Upper lobe of left lung (tissue), 6 donors: ENCODE results near the gene IGF2BP3. TPM values are rescaled to one million over a fixed set of nuclear protein-coding genes. Genes with fewer than 3 reads are reported as not detected.

ENCODE experiments used
- ATAC-seq, 2 donors: fragments of 200-7000 bp; cut with Tn5 transposase; one replicate each; pipeline ENCODE4 v1.9.1; 2022; ENCODE audit warnings: mild to moderate bottlenecking in 2 of 2, moderate library complexity in 2 of 2; ENCODE audit not compliant: low FRiP score in 2 of 2
- DNase-seq, 2 donors: peaks; one replicate each; pipeline ENCODE4 v3.0.0-alpha.2; 2019 to 2020
- H3K27ac ChIP-seq, 4 donors: fragments of 200-600 bp; sonication (generic); one replicate each; pipeline ENCODE4 v1.5.1; 2016 to 2019
- H3K27me3 ChIP-seq, 4 donors: fragments of 200-600 bp; sonication (generic); one replicate each; pipeline ENCODE4 v1.5.1; 2017 to 2019
- H3K36me3 ChIP-seq, 4 donors: fragments of 200-600 bp; sonication (generic); one replicate each; pipeline ENCODE4 v1.5.1; 2016 to 2019
- H3K4me1 ChIP-seq, 4 donors: fragments of 200-600 bp; sonication (generic); one replicate each; pipeline ENCODE4 v1.5.1; 2018 to 2019
- H3K4me3 ChIP-seq, 4 donors: fragments of 200-600 bp; sonication (generic); one replicate each; pipeline ENCODE4 v1.5.1; 2017 to 2019; ENCODE audit warnings: mild to moderate bottlenecking in 2 of 4, moderate library complexity in 1 of 4
- H3K9me3 ChIP-seq, 4 donors: fragments of 200-600 bp; sonication (generic); one replicate each; pipeline ENCODE4 v1.5.1; 2018 to 2019
- EP300 ChIP-seq, 4 donors: sonication (generic); formaldehyde crosslinking; IDR thresholded peaks; one replicate each; pipeline ENCODE4 v1.5.1; 2017; ENCODE audit warnings: antibody characterized with exemption in 4 of 4, control low read depth in 2 of 4
- POLR2A ChIP-seq, 4 donors: fragments of 450-650 bp; IDR thresholded peaks; one replicate each; pipeline ENCODE4 v1.5.1; 2016 to 2017; ENCODE audit warnings: antibody characterized with exemption in 4 of 4, mild to moderate bottlenecking in 2 of 4
- POLR2AphosphoS5 ChIP-seq, 2 donors: sonication (generic); formaldehyde crosslinking; IDR thresholded peaks; one replicate each; pipeline ENCODE4 v1.5.1; 2017; ENCODE audit warnings: antibody characterized with exemption in 2 of 2
- WGBS, 2 donors: methylation state at CpG; one replicate each; pipeline ENCODE4 v1.1.5; 2017 to 2018; 5-methylcytosine and 5-hydroxymethylcytosine counted together
- total RNA-seq, 6 donors: library from RNA; depleted of rRNA in 4 of 6; stranded (reverse); fragments of >200 nt in 4 of 6; gene quantifications; one replicate each; pipeline versions ENCODE4 v1.1.0 to v1.2.1, GENCODE V29; 2016 to 2021
- TF ChIP-seq, protein P1 (sequence below), 6 experiments: fragments of 450-650 bp in 4 of 6; fragments of 200-600 bp in 2 of 6; sonication (generic) in 2 of 6; IDR thresholded peaks; one replicate each; pipeline ENCODE4 v1.5.1; 2016 to 2019; ENCODE audit warnings: antibody characterized with exemption in 6 of 6
- donor health status: DM: no; HTN: no; CAD: no; lungs with moderate emphysema.
- donor health status: DM: no; HTN: yes; CAD: no; lungs with severe emphysema.

Gene IGF2BP3
- total RNA-seq, 6 donors from 2014 or later, result 0.91 to 1.5 (median 1.1) TPM; not detected in 2

DNA sequence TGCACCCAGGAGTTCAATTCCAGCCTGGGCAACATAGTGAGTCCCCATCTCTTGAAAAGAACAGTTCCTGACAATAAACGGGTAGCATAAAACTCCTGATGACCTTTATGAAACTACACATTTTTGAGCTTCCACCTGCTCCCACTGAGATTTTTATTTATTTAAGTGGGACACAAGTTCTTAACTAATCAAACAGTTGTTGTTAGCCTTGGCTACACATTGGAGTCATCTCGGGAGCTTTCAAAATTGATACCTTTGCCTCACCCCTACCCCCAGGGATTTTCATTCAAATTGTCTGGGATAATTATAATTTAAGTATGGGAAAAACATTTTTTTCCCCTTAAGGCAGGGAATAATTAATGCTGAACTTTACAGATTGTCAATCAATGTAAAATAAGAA, 131.9 kb downstream of the IGF2BP3 start:
- DNase-seq (no peak), ATAC-seq (no peak)
- no peak overlapping the region for H3K27ac ChIP-seq
- H3K4me1 ChIP-seq, result peaks cover 24 to 29% (median 24%) of the 10 kb centered on the region in 4 donors
- WGBS, 2 donors, result 75 to 86% methylated on average over 2 of the region's 2 CpGs
- no peak overlapping the region for H3K4me3 ChIP-seq
- TF ChIP-seq EP300 (IDR thresholded peaks at IDR 0.05), result no peak
- TF ChIP-seq POLR2AphosphoS5 (IDR thresholded peaks at IDR 0.05), result no peak
- TF ChIP-seq POLR2A (IDR thresholded peaks at IDR 0.05), result no peak
- TF ChIP-seq, protein P1, sequence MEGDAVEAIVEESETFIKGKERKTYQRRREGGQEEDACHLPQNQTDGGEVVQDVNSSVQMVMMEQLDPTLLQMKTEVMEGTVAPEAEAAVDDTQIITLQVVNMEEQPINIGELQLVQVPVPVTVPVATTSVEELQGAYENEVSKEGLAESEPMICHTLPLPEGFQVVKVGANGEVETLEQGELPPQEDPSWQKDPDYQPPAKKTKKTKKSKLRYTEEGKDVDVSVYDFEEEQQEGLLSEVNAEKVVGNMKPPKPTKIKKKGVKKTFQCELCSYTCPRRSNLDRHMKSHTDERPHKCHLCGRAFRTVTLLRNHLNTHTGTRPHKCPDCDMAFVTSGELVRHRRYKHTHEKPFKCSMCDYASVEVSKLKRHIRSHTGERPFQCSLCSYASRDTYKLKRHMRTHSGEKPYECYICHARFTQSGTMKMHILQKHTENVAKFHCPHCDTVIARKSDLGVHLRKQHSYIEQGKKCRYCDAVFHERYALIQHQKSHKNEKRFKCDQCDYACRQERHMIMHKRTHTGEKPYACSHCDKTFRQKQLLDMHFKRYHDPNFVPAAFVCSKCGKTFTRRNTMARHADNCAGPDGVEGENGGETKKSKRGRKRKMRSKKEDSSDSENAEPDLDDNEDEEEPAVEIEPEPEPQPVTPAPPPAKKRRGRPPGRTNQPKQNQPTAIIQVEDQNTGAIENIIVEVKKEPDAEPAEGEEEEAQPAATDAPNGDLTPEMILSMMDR (IDR thresholded peaks at IDR 0.05), result no peak
- H3K27me3 ChIP-seq, result no peaks in the 10 kb centered on the region
- H3K36me3 ChIP-seq, result no peaks in the 10 kb centered on the region
- H3K9me3 ChIP-seq, result no peaks in the 10 kb centered on the region

DNA sequence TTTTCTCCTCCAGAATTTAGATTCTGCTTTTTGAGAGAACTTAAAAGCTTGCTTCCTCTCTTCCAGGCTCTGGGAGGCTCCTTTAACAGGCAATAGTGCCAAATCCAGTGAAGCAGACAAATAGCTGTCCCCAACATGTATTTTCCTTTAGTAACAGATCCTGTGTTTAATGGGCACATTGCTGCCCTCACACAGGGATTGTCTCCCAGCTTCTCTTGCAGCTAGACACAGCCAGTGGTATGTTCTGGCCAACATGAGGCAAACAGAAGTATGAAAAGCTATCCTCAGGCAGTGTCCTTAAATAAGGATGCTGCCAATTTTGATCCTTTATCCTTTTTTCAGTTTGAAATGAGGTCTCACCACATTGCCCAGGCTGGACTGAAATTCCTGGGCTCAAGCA, 132.9 kb downstream of the IGF2BP3 start:
- Histone ChIP-seq H3K27ac (no peak overlapping the region), H3K9me3 (no peaks in the 10 kb centered on the region), H3K4me1 (peaks cover 34 to 39% (median 35%) of the 10 kb centered on the region in 4 donors), H3K36me3 (no peaks in the 10 kb centered on the region), H3K4me3 (no peak overlapping the region), H3K27me3 (no peaks in the 10 kb centered on the region)
- no peak for DNase-seq
- no peak for TF ChIP-seq EP300 (IDR thresholded peaks at IDR 0.05)
- no peak for ATAC-seq

DNA sequence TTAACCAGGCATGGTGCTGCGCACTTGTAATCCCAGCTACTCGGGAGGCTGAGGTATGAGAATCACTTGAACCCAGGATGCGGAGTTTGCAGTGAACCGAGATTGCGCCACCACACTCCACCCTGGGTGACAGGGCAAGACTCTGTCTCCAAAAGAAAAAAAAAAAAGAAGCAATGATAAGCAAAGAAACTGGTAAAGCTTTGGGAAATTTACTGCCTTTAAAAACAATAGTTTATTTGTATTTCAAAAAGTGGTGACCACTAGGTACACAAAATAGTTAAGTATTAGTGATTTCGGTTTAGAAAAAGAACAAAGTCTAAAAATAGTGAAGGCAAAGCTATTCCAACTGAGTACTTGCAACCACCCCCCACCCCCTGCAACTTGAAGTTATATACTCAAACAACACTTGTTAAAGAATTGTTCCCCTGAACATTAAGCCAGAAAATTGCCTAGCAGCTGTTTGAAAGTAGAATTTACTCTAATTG, 133.4 kb downstream of the IGF2BP3 start:
- peaks cover 37 to 40% (median 37%) of the 10 kb centered on the region in 4 donors for H3K4me1 ChIP-seq
- ATAC-seq, result no peak
- no peaks in the 10 kb centered on the region for H3K27me3 ChIP-seq
- H3K4me3 ChIP-seq, result no peak overlapping the region
- 69 to 73% methylated on average over 6 of the region's 6 CpGs for WGBS, 2 donors
- DNase-seq, result no peak
- H3K9me3 ChIP-seq, result no peaks in the 10 kb centered on the region
- TF ChIP-seq POLR2AphosphoS5 (IDR thresholded peaks at IDR 0.05), result no peak
- TF ChIP-seq, protein P1 (IDR thresholded peaks at IDR 0.05), result no peak
- no peak for TF ChIP-seq EP300 (IDR thresholded peaks at IDR 0.05)
- TF ChIP-seq POLR2A (IDR thresholded peaks at IDR 0.05), result no peak
- H3K36me3 ChIP-seq, result no peaks in the 10 kb centered on the region
- no peak overlapping the region for H3K27ac ChIP-seq

DNA sequence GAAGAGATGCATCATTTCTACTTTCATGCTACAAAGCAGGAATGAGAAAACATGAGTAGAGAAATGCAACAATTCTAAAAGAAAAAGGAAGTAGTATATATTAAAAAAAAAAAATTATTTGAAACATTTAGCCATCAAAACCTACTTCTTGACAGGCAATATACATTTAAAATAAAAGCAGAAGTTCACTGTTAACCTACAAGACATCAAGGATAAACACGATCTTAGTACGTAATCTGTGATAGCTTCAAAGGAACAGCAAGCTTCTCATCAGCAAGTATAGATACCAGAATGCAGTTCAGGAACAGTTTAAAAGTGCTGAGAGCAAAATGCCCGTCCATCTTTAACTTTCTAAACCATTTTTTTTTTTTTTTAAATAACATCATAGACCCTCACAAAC, 134.2 kb downstream of the IGF2BP3 start:
- 63 to 69% methylated on average over 3 of the region's 3 CpGs for WGBS, 2 donors
- DNase-seq (no peak), ATAC-seq (no peak)
- Histone ChIP-seq H3K27ac (no peak overlapping the region), H3K4me1 (peaks cover 37 to 40% (median 37%) of the 10 kb centered on the region in 4 donors), H3K4me3 (no peak overlapping the region), H3K27me3 (no peaks in the 10 kb centered on the region), H3K36me3 (no peaks in the 10 kb centered on the region), H3K9me3 (no peaks in the 10 kb centered on the region)
- TF ChIP-seq, protein P1 (IDR thresholded peaks at IDR 0.05), result no peak
- no peak for TF ChIP-seq EP300 (IDR thresholded peaks at IDR 0.05)
- no peak for TF ChIP-seq POLR2AphosphoS5 (IDR thresholded peaks at IDR 0.05)
- TF ChIP-seq POLR2A (IDR thresholded peaks at IDR 0.05), result no peak

DNA sequence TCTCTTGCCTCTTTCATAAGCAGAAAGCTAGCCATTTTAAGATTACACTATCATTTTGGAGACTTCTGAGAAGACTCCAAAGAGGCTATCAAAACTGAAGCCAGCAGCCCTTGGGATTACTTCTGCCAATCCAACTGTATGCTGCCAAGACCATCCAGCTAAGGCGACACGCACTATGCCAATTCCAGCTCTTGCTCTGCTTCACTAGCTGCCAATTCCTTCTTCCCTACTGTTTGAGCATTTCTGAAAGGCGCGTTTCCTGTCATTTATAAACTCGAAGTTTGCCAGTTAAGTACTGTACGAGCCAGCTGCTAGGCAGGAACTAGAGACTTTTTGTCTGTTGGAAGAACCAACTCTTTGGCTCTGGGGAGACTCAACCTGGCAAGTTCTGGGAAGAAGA, 134.7 kb downstream of the IGF2BP3 start:
- ATAC-seq (no peak), DNase-seq (no peak)
- H3K27me3 ChIP-seq, result no peaks in the 10 kb centered on the region

More for the DNA sequence above, 134.7 kb downstream of the IGF2BP3 start:
- Histone ChIP-seq H3K4me1 (peaks cover 37 to 40% (median 37%) of the 10 kb centered on the region in 4 donors), H3K9me3 (no peaks in the 10 kb centered on the region), H3K4me3 (no peak overlapping the region), H3K27ac (peak overlapping the region in 1 of 4 donors; percentile 50), H3K36me3 (no peaks in the 10 kb centered on the region)
- WGBS, 2 donors, result 19 to 26% methylated on average over 6 of the region's 6 CpGs
- TF ChIP-seq, protein P1 (IDR thresholded peaks at IDR 0.05), result no peak
- TF ChIP-seq EP300 (IDR thresholded peaks at IDR 0.05), result no peak
- TF ChIP-seq POLR2A (IDR thresholded peaks at IDR 0.05), result no peak
- no peak for TF ChIP-seq POLR2AphosphoS5 (IDR thresholded peaks at IDR 0.05)
